HG03575 (cell line): ENCODE measurements around the gene UACA.
"Not testable (repeated sequence)": the region's sequence is repeated elsewhere in the genome, so short reads cannot be mapped to it uniquely, and the experiment has no call there.

Source experiments
- ATAC-seq: cut with Tn5 transposase; IDR thresholded peaks from one replicate; pipeline ENCODE4 v1.9.1; 2021; ENCODE audit not compliant: unreplicated experiment, insufficient number of reproducible peaks, low FRiP score; ENCODE audit errors: extremely low read depth

The UACA gene

GRCh38 chr15:70616311-70616756, 147.0 kb downstream of the UACA start:
- ATAC-seq: not testable (repeated sequence)

- no peak for ATAC-seq
Observed at GRCh38 chr15:70615435-70616310, 147.7 kb downstream of the UACA start.

GRCh38 chr15:70614221-70614620, 149.1 kb downstream of the UACA start:
- no peak for ATAC-seq

- ATAC-seq: no peak
Observed at GRCh38 chr15:70613271-70613670, 150.1 kb downstream of the UACA start.

GRCh38 chr15:70611286-70611685, 152.1 kb downstream of the UACA start:
- no peak for ATAC-seq

GRCh38 chr15:70610541-70610940, 152.8 kb downstream of the UACA start:
- no peak for ATAC-seq

GRCh38 chr15:70609889-70610288, 153.5 kb downstream of the UACA start:
- no peak for ATAC-seq

- no peak for ATAC-seq
Observed at GRCh38 chr15:70608144-70608543, 155.2 kb downstream of the UACA start.

GRCh38 chr15:70605606-70606410, 157.6 kb downstream of the UACA start:
- no peak for ATAC-seq

- no peak for ATAC-seq
Observed at GRCh38 chr15:70604666-70605315, 158.6 kb downstream of the UACA start.
